ENCODE results near the gene SGCA. TPM values are rescaled to one million over a fixed set of nuclear protein-coding genes. Genes with fewer than 3 reads are reported as not detected.

The SGCA gene
- total RNA-seq, 1 donor from 2014 or later: not detected

GRCh38 chr17:50190603-50191358, 25.0 kb downstream of the SGCA start:
- no peak for TF ChIP-seq CTCF (IDR thresholded peaks at IDR 0.05; ENCODE audit: insufficient read depth, low read length, poor library complexity, severe bottlenecking)
- Histone ChIP-seq H3K36me3 (ENCODE audit: control insufficient read depth, insufficient read depth, low read length) (peaks cover 11% of the 10 kb centered on the region), H3K27me3 (ENCODE audit: control insufficient read depth, insufficient read depth, low read length) (no peaks in the 10 kb centered on the region), H3K4me3 (ENCODE audit: low read depth, low read length) (no peak overlapping the region)
- no peak for DNase-seq (ENCODE audit: low read depth)

DNA sequence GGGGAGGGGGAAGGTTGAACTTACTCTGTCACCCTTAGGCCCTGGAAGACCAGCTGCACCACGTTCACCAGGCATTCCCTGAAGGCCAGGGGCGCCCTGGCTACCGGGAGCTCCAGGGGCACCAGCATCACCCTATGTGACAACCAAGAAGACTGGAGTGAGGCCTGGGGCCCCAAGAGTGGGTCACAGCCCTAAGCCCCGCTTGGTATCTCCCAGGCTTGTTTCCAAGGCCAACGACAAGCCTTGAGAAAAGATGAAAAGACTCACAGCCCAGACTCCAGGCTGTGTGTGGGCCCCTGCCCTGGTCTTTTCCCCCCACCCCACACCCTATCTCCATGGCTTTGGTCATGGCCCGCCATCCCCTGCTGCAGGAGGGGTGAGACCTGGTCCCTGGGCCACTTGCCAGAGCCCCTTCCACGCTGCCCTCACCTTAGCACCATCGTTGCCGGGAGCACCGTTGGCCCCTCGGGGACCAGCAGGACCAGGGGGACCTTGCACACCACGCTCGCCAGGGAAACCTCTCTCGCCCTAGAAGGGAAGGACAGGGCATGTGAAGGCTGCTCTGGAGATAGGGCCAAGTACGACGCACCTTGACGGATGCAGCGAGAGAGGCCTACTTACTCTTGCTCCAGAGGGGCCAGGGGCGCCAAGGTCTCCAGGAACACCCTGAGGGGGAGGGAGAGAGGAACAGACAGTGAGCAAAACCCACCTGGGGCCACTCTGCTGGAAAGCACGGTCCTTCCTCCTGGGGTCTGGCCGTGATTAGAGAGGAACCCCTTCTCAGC, 25.7 kb downstream of the SGCA start:
- no peak for DNase-seq (ENCODE audit: low read depth)
- Histone ChIP-seq H3K36me3 (ENCODE audit: control insufficient read depth, insufficient read depth, low read length) (peaks cover 9% of the 10 kb centered on the region), H3K4me3 (ENCODE audit: low read depth, low read length) (no peak overlapping the region), H3K27me3 (ENCODE audit: control insufficient read depth, insufficient read depth, low read length) (no peaks in the 10 kb centered on the region)
- TF ChIP-seq CTCF (IDR thresholded peaks at IDR 0.05; ENCODE audit: insufficient read depth, low read length, poor library complexity, severe bottlenecking): no peak

- Histone ChIP-seq H3K4me3 (ENCODE audit: low read depth, low read length) (no peak overlapping the region), H3K27me3 (ENCODE audit: control insufficient read depth, insufficient read depth, low read length) (no peaks in the 10 kb centered on the region), H3K36me3 (ENCODE audit: control insufficient read depth, insufficient read depth, low read length) (peaks cover 9% of the 10 kb centered on the region)
- no peak for DNase-seq (ENCODE audit: low read depth)
- no peak for TF ChIP-seq CTCF (IDR thresholded peaks at IDR 0.05; ENCODE audit: insufficient read depth, low read length, poor library complexity, severe bottlenecking)
These were observed 26.4 kb downstream of the SGCA start for GRCh38 chr17:50192144-50192617.

DNA sequence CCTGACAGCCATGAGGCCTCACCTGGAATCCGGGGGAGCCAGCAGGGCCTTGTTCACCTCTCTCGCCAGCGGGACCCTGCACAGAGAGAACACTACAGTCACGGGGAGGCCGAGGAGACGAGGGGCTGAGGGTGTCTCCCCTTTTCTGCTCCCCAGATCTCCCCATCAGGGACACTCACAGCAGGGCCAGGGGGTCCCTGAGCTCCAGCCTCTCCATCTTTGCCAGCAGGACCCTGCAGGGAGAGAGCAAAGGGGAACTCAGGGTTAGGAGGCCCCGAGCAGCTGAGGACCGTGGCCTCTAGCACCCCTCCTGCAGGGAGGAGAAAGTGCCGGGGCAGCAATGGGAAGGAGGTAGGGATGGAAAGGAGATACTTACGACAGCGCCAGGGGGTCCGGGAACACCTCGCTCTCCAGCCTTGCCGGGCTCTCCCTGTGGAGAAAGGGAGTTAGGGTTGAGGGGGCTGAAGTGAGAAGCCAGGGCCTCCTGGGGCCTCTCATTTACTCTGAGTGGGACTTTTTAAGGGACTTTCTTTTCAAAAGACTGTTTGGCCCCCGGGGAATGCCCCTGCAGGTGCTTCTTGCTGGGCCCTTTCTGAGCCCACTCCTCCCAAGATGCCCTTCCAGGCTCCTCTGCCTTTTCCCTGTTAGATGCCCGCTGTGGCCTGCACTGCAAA, 26.9 kb downstream of the SGCA start:
- Histone ChIP-seq H3K36me3 (ENCODE audit: control insufficient read depth, insufficient read depth, low read length) (peaks cover 9% of the 10 kb centered on the region), H3K27me3 (ENCODE audit: control insufficient read depth, insufficient read depth, low read length) (no peaks in the 10 kb centered on the region), H3K4me3 (ENCODE audit: low read depth, low read length) (no peak overlapping the region)
- TF ChIP-seq CTCF (IDR thresholded peaks at IDR 0.05; ENCODE audit: insufficient read depth, low read length, poor library complexity, severe bottlenecking): no peak
- no peak for DNase-seq (ENCODE audit: low read depth)

GRCh38 chr17:50194140-50194933, 28.5 kb downstream of the SGCA start:
- H3K36me3 ChIP-seq (ENCODE audit: control insufficient read depth, insufficient read depth, low read length): peaks cover 8% of the 10 kb centered on the region
- no peak for DNase-seq (ENCODE audit: low read depth)
- H3K4me3 ChIP-seq (ENCODE audit: low read depth, low read length): no peak overlapping the region
- no peak for TF ChIP-seq CTCF (IDR thresholded peaks at IDR 0.05; ENCODE audit: insufficient read depth, low read length, poor library complexity, severe bottlenecking)
- H3K27me3 ChIP-seq (ENCODE audit: control insufficient read depth, insufficient read depth, low read length): no peaks in the 10 kb centered on the region
